ENCODE results near the gene JAG2.

Gene JAG2

GRCh38 chr14:105126126-105126980, 42.2 kb downstream of the JAG2 start:
- Histone ChIP-seq H3K27me3 (ENCODE audit: insufficient read depth, poor library complexity, severe bottlenecking) (peaks cover 9% of the 10 kb centered on the region), H3K27ac (replicated peaks) (no peak overlapping the region), H3K4me3 (replicated peaks; ENCODE audit: insufficient read depth, low read length) (no peak overlapping the region)
- DNase-seq (ENCODE audit: low read depth in 1 of 2, low spot score in 1 of 2): no peak
- TF ChIP-seq REST (IDR thresholded peaks at IDR 0.05; ENCODE audit: insufficient replicate concordance, low read depth): no peak
- TF ChIP-seq SPI1 (IDR thresholded peaks at IDR 0.05; ENCODE audit: borderline replicate concordance, low read depth): no peak
- TF ChIP-seq CTCF (IDR thresholded peaks at IDR 0.05; ENCODE audit: insufficient read depth, low read length): no peak
- TF ChIP-seq GABPA (IDR thresholded peaks at IDR 0.05; ENCODE audit: low read depth): no peak
- no peak for TF ChIP-seq POLR2AphosphoS5 (IDR thresholded peaks at IDR 0.05; ENCODE audit: low read depth)

- no peak overlapping the region for H3K27ac ChIP-seq (replicated peaks)
Observed at GRCh38 chr14:105124823-105125222, 43.8 kb downstream of the JAG2 start.

More at GRCh38 chr14:105124823-105125222, 43.8 kb downstream of the JAG2 start:
- no peak for DNase-seq (ENCODE audit: low read depth in 1 of 2, low spot score in 1 of 2)
- H3K27me3 ChIP-seq (ENCODE audit: insufficient read depth, poor library complexity, severe bottlenecking): peaks cover 9% of the 10 kb centered on the region
- no peak for TF ChIP-seq POLR2AphosphoS5 (IDR thresholded peaks at IDR 0.05; ENCODE audit: low read depth)
- no peak for TF ChIP-seq CTCF (IDR thresholded peaks at IDR 0.05; ENCODE audit: insufficient read depth, low read length)
- TF ChIP-seq SPI1 (IDR thresholded peaks at IDR 0.05; ENCODE audit: borderline replicate concordance, low read depth): no peak
- no peak for TF ChIP-seq GABPA (IDR thresholded peaks at IDR 0.05; ENCODE audit: low read depth)
- no peak for TF ChIP-seq REST (IDR thresholded peaks at IDR 0.05; ENCODE audit: insufficient replicate concordance, low read depth)
- H3K4me3 ChIP-seq (replicated peaks; ENCODE audit: insufficient read depth, low read length): no peak overlapping the region

All from HL-60 (cell line).